Right renal cortex interstitium (tissue), 3 donors: Measurements from ENCODE around the gene STAT3. TPM values are rescaled to one million over a fixed set of nuclear protein-coding genes. Genes with fewer than 3 reads are reported as not detected.
"Not testable (repeated sequence)": the region's sequence is repeated elsewhere in the genome, so short reads cannot be mapped to it uniquely, and the experiment has no call there.

Experiments used
- DNase-seq, 3 donors: peaks; one replicate each; pipeline ENCODE4 v3.0.0-alpha.2; 2013; ENCODE audit warnings: low read depth in 3 of 3, low spot score in 2 of 3
- polyA plus RNA-seq, 3 donors: library from polyadenylated mRNA; unstranded; fragments of 120-200 nt; gene quantifications; one replicate each; pipeline ENCODE4 v1.2.1, GENCODE V29; 2013; ENCODE audit not compliant: insufficient read length in 3 of 3

The STAT3 gene
- polyA plus RNA-seq, 3 donors = 53.3 to 57.0 (median 55.3) TPM

DNA sequence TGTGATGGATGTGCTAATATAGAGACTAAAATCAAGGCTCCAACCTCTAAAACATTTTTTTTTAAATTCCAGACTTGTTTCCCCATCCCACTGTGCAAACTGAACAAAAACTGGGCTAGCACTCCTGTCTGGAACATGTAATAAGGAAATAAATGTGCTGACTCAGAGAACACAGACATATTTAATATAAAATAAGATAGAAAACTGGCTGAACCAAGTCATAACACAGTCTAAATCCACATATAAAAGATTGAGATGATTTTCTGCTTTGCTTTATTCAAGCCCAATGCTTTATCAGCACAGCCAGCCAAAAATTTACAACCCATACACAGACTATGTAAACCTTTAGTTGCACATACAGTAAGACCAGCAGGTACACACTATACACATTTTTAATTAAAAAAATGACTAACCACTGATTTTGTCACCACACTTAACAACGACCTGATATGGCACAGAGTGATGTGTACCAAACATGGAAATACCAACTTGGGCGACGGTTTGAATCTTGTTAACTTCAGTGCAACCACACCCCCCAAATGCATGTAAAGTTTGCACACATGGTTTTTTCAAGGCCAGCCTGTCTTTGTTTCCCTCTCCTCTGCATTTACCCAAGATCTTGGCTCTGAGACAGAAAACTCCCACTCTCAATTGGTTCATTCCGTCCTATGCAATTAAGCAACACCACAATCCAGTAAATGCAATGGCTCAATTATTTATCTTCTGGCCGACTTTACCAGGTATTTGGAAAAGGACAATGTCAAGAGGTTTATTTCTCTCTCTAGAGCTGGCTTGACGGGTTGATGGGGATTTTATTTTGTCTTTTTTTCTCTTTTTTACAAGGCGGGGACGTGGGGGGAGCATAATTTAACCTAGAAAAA, 1.2 kb downstream of the STAT3 start:
- DNase-seq = peak in 1 of 3 donors; percentile 38

DNA sequence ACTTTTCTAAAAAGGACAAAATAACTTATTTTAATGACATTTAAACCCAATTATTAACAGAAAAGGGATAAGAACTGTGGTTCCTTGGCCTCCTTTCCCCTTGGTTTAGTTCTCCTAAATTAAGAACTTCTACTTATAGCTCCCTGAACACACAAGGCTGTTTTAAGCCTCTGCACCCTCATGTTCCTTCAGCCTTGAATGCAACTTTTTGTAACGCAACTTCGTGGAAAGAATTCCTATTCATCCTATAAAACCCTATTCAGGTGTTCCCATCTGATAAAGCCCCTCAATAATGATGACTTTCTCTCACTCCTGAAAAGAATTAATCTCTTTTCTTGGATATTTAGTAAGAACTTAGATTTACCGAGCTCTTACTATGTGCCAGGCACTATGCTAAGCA, 6.3 kb downstream of the STAT3 start:
- no peak for DNase-seq

DNA sequence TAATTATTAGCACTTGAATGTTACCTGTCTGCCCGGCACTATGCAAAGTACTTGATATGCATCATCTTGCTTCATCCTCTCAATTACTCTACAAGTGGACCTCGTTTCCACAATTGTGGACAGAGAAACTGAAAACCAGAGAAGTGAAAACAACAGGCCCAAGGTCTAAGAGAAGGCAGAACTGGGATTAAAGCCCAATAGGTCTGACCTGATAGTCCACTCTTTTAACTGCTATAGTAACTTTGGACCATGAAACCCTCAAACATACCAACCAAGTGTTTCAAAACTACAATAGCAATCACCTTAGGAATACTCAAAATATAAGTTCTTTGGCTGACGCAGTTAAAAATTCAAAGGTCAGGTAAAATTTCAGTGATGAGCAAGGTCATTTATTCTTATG, 7.3 kb downstream of the STAT3 start:
- DNase-seq = no peak

DNA sequence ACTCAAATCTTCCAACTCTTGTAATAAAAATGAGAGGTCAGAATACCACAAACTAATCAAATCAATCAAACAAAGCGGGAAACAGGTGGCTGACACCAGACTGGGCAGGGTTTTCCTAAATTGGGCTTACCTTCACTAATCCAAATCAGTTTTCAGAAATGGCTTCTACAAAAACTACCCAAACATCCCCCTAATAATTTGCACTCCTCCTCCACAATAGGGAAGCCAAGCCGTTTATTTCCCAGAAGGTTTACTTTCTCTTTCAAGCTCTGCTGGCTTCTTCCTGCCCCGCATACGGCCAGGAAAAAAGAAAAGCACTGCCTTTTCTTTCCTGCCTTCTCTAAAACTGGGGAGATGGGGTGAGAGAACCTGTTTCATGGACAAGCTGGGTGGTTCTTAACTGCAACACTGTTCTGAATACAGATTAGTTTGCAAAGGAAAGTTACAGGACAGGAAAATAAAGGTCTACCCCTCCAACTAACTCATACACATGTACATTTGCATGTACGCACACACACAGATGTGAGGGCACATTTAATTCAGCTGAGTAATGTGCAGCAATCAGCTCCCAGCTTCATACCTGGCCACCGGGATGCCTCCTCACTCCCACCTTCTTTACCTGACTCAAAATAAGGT, 9.2 kb downstream of the STAT3 start:
- DNase-seq = peak in 1 of 3 donors; percentile 45

DNA sequence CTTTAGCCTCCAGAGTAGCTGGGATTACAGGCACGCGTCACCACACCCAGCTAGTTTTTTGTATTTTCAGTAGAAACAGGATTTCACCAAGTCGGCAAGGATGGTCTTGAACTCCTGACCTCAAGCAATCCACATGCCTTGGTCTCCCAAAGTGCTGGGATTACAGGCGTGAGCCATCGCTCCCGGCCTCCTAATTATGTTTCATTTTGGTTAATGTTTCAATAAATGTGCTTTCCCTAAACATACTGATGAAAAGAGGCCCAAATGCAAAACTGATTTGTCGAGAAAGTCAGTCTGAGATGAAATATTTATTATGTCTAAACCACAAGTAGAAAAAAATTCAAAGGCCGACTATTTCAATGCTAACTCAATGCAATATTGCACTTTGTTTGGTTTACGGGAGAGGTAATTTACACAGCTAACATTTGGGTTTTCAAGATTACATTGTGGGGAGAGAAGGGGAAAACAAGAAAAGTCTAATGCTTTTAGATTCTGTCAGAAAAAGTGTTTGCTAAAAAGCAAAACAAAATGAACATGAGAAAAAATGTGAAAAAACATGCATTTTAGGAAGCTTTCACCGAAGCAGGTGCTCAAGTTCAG, 9.8 kb downstream of the STAT3 start:
- no peak for DNase-seq

DNA sequence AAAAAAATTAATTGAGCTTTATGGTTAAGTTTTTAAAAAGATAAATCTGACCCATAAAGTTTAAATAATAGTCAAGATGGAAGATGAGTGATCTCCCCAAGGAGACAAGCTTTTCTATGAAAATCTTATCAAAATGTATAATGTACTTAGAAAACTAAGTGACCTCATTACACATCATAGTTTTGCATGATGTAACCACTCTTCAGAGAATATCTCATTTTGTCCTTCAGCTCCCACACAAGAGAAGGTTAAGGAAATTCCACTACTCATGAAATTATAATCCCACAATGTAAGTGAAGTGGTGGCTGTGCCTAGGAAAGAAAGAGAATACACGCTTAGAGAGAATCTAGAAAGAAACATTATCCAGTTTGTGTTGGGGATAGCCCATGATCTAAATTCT, 14.3 kb downstream of the STAT3 start:
- DNase-seq = no peak

DNA sequence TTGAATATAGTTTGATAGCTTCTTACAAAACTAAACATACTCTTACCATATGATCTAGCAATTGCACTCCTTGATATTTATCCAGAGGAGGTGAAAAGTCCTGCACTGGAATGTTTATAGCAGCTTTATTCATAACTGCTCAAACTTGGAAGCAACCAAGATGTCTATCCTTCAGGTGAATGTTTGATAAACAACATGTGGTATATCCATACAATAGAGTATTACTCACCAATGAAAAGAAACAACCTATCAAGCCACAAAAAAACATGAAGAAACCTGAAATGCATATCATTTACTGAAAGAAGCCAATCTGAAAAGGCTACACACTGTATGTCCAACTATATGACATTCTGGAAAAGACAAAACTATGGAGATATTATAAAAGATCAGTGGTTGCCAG, 16.1 kb downstream of the STAT3 start:
- DNase-seq = no peak

DNA sequence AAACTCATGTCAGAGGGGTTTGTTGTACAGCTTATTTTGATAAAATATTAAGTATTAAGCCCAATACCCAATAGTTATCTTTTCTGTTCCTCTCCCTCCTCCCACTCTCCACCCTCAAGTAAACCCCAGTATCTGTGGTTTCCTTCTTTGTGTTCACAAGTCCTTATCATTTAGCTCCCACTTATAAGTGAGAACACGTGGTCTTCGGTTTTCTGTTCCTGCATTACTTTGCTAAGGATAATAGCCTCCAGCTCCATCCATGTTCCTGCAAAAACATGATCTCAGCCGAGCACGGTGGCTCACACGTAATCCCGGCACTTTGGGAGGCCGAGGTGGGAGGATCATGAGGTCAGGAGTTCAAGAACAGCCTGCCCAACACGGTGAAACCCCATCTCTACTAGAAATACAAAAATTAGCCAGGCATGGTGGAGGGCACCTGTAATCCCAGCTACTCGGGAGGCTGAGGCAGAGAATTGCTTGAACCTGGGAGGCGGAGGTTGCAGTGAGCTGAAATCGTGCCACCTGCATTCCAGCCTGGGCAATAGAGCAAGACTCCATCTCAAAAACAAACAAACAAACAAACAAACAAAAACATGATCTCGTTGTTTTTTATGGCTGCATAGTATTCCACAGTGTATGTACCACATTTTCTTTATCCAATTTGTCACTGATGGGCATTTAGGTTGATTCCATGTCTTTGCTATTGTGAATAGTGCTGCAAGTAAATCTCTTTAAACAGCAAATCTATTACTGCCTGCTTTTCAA, 19.3 kb downstream of the STAT3 start:
- DNase-seq = not testable (repeated sequence)

DNA sequence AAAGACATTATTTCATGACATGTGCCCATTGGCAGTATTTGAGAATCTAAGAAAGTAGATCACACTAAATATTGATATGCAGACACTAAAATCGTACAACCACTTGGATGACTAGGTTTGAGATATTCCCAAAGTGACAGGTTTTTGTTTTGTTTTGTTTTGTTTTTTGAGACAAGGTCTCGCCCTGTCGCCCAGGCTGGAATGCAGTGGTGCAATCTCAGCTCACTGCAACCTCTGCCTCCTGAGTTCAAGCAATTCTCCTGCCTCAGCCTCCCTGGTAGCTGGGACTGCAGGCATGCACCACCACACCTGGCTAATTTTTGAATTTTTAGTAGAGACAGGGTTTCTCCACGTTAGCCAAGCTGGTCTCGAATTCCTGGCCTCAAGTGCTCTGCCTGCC, 19.9 kb downstream of the STAT3 start:
- DNase-seq = not testable (repeated sequence)

DNA sequence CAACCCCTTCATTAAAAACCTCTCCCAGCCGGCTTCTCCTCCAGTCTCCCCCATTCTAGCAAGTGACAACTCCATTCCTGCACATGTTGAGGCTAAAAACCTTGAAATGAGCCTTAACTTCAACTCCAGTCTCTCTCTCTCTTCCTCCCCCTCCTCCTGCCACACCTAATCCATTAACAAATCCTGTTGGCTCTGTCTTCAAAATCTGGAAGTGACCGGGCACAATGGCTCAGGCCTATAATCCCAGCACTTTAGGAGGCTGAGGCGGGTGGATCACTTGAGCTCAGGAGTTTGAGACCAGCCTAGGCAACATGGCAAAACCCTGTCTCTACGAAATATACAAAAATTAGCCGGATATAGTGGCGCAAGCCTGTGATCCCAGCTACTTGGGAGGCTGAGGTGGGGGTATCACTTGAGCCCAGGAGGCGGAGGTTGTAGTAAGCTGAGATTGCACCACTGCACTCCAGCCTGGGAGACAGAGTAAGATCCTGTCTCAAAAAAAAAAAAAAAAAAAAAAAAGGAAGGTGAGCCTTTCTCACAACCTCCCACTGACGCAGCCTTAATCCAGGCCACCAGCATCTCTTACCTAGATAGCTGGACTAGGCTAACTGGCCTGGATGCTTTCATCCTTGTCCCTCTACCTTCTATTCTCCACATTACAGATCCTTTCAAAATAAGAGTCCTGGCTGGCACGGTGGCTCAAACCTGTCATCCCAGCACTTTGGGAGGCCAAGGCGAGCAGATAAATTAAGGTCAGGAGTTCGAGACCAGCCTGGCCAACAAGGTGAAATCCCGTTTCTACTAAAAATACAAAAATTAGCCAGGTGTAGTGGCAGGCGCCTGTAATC, 21.8 kb downstream of the STAT3 start:
- DNase-seq = not testable (repeated sequence)

DNA sequence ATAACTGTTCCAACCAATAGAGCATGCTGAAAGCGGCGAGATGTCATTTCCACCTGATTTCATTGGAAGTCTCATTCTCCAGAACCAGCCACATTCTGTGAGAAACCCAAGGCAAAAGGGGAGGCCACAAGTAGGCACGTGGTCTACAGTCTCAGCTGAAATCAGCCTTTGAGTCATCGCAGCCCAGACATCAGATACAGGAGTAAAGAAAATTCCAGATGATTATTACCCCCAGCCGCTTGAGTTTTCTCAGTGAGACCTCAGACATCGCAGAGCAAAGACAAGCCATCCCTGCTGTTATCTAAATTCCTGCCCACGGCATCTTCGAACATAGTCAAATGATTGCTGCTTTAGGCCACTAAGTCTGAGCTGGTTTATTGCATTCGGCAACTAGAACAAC, 23.1 kb downstream of the STAT3 start:
- DNase-seq = no peak

DNA sequence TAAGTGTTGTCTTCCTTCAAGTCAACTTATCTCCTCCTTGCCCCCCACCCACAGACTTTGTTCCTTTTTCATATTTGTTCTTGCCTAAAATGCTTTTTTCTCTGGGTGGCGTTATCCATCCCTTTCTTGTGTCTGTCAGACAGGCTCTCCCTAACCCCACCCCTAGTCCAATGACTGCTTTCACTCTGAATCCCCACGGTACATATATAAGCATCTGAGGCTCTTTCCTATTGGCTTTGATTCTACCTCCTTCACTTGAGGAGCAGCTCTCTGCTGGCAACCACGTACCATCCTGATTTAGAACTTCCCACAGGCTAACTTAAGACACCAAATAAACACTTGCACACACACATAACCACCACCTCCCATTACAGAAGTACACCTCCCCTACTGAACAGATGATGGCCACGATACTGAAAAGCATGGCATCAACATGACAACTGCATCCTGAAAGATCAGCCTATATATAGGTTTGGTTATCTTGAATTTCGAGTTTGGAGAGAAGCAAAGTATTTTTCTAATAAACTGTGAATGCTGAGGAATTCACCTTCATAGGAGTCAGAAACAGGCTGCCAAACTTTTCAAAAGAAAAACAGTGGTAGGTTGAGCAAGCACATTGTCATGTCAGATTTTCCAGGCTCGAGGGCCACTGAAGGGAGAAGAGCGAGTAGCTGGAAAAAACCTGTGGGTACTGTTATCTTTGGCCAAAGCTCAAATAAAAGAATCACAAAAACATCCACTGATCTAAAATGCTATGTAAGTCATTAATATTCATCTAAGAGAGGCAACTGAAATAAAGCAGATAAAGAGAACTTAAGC, 24.3 kb downstream of the STAT3 start:
- no peak for DNase-seq

DNA sequence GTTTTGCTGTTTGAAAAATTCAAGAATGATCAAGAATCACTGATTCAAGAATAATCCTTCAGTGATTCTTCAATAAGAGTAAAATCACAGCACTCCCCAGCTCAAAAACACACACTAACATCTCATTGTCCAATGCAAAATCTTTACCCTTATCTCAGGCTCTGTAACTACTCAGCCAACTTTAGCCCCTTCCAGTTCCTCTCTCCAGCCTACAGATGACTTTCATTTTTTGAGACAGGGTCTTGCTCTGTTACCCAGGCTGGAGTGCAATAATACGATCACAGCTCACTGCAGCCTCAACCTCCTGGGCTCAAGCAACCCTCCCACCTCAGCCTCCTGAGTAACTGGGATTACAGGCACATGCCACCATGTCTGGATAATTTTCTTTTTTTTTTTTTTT, 25.0 kb downstream of the STAT3 start:
- no peak for DNase-seq

DNA sequence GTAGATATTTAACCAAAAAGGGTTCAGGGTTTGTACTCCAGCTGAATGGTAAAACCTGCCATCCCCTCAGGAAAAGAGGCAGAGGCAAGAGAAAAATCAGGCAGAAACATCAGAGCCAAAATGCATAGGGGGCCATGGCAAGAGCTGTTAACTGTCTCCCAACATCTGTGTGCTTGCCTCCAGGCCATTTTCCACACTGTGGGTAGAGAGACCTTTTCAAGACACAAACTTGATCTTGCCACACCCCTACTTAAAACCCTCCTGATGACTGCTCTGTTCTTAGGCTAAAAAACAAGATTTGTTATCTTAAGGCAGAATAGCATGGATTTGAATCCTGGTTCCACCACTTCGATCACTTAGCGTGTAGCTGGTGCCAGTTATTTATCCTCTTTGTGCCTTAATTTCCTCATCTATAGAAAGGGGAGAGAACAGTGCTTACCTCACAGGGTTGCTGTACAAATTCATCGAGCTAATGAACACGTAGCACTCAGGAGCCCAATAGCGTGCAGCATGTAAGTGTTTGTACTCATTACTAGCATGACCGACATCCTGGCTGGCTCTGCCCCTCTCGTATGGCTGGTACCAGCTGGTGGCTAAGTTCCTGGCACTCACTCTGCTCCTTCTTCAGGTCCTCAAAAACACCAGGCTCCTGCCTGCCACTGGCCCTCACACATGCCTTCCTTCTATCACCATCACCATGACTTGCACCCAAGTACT, 25.8 kb downstream of the STAT3 start:
- DNase-seq = no peak

DNA sequence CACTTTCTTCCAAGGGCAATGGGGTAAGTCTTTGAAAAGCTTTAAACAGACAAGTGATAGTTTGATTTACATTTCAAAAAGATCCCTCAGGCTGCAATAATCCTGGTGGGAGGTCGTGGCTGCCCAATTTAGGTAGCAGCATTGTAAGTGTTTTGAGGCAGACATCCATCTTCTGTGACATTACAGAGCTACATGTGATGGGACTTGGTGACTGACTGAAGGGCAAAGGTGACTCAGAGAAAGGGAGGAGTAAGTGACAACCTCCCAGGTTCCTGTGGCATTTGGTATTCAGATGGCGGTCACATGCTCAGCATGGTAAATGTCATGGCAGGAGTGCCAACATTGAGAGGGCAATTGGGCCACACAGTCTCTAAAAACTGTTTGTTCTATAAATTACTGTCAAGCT, 26.5 kb downstream of the STAT3 start:
- no peak for DNase-seq

DNA sequence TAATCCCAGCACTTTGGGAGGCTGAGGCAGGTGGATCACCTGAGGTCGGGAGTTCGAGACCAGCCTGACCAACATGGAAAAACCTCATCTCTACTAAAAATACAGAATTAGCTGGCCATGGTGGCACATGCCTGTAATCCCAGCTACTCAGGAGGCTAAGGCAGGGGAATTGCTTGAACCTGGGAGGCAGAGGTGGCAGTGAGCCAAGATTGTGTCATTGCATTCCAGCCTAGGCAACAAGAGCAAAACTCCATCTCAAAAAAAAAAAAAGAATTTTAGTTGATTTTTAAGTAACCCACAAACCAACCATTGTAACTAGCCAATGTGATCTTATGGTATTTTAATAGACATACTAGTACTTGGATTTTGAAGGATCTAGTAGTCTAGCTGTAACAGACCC, 27.9 kb downstream of the STAT3 start:
- not testable (repeated sequence) for DNase-seq

DNA sequence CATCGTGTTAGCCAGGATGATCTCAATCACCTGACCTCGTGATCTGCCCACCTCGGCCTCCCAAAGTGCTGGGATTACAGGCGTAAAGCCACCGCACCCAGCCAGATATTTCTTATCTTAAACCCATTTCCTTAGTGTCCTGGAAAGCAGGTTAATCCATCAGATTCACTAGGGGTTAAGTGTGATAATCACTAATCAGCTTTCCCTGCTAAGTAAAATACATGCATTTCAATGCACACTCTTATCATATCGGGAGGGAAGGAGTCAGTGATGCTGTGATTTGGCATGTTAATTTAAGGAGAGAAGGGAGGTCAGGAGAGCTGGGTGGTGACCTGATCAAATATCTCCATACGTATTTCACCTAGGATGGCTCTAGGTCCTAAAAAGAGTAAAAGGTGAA, 29.1 kb downstream of the STAT3 start:
- DNase-seq = no peak

DNA sequence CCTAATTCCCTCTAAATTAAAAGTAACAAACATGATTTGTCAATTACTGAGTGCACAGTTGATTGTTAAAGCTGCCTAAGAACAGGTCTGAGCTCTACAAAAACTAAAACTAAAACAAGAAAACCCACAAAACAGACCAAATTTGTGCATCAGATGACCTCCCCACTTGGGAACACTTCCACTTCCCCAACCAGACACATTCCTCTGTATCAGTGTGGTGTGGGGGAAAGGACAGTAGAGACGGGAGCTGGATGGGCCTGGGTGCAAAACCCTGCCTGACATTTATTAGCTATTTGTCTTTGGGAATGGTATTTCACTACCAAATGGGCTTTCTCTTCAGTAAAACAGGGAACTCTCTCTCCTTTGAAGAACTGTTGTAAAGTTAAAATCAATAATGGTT, 29.8 kb downstream of the STAT3 start:
- DNase-seq = no peak
